B cell (primary cell): ENCODE data around the gene CENPA. TPM values are rescaled to one million over a fixed set of nuclear protein-coding genes. Genes with fewer than 3 reads are reported as not detected.

Experiments
- ATAC-seq: fragments of 200-7000 bp; cut with Tn5 transposase; one replicate; pipeline ENCODE4 v1.10.0; 2021; ENCODE audit warnings: low read depth, mild to moderate bottlenecking, moderate number of reproducible peaks, moderate library complexity
- CTCF ChIA-PET: fragments of 350-600 bp; sonication (Branson Sonifier 250); formaldehyde crosslinking; loops from one replicate; lab custom pipeline; 2021; ENCODE audit warnings: antibody characterized with exemption, inconsistent platforms; lab: Charles Lee
- POLR2A ChIA-PET: fragments of 350-600 bp; sonication (Branson Sonifier 250); formaldehyde crosslinking; loops from one replicate; lab custom pipeline; 2021; ENCODE audit warnings: antibody characterized with exemption; lab: Charles Lee
- DNase-seq: peaks from one replicate; pipeline ENCODE4 v3.0.0; 2013
- H2AFZ ChIP-seq: 2 replicates; pipeline ENCODE4 v1.6.1; 2012; ENCODE audit warnings: mild to moderate bottlenecking, low read depth, low read length; ENCODE audit not compliant: insufficient read depth, poor library complexity, severe bottlenecking
- H3K27ac ChIP-seq, 2 donors: 1 replicate in 1 of 2; 2 replicates in 1 of 2; pipeline ENCODE4 v1.5.1; 2012 to 2013; ENCODE audit warnings: low read length in 2 of 2, mild to moderate bottlenecking in 2 of 2, moderate library complexity in 1 of 2
- H3K27me3 ChIP-seq, 4 experiments: fragments of 200-600 bp in 1 of 4; sonication (generic) in 1 of 4; replicated peaks in 1 of 4; 1 replicate in 2 of 4; 2 replicates in 2 of 4; pipeline versions ENCODE4 v1.6.1 to v1.7.0; 2013 to 2016; ENCODE audit warnings: low read length in 3 of 4, mild to moderate bottlenecking in 2 of 4, mixed read lengths in 1 of 4, moderate library complexity in 1 of 4; ENCODE audit not compliant: insufficient read depth in 4 of 4, control insufficient read depth in 3 of 4; ENCODE audit errors: control extremely low read depth in 1 of 4
- H3K36me3 ChIP-seq, 2 experiments: replicated peaks in 1 of 2; 1 replicate in 1 of 2; 2 replicates in 1 of 2; pipeline versions ENCODE4 v1.6.1 to v1.7.1; 2013; ENCODE audit warnings: low read length in 1 of 2; ENCODE audit not compliant: insufficient read depth in 2 of 2, control insufficient read depth in 1 of 2; ENCODE audit errors: control extremely low read depth in 1 of 2, extremely low read depth in 1 of 2
- H3K4me1 ChIP-seq, 2 donors: fragments of 200-600 bp in 1 of 2; sonication (generic) in 1 of 2; 1 replicate in 1 of 2; 2 replicates in 1 of 2; pipeline versions ENCODE4 v1.5.1 to v1.6.1; 2013 to 2017; ENCODE audit warnings: low read length in 2 of 2; ENCODE audit not compliant: control insufficient read depth in 2 of 2, insufficient read depth in 2 of 2
- H3K4me2 ChIP-seq: replicated peaks from 2 replicates; pipeline ENCODE3; 2012; ENCODE audit warnings: mild to moderate bottlenecking, low read depth, low read length; ENCODE audit not compliant: poor library complexity, severe bottlenecking
- H3K4me3 ChIP-seq, 5 experiments: fragments of 200-600 bp in 1 of 5; sonication (generic) in 1 of 5; 1 replicate in 3 of 5; 2 replicates in 2 of 5; pipeline versions ENCODE4 v1.5.1 to v1.7.0; 2011 to 2016; ENCODE audit warnings: low read length in 4 of 5, mild to moderate bottlenecking in 4 of 5, low read depth in 2 of 5, control low read depth in 1 of 5, moderate library complexity in 1 of 5; ENCODE audit not compliant: insufficient read depth in 1 of 5; ENCODE audit errors: control extremely low read depth in 1 of 5, extremely low read depth in 1 of 5
- H3K79me2 ChIP-seq: fragments of 200-600 bp; sonication (generic); one replicate; pipeline ENCODE4 v1.6.0; 2016; ENCODE audit warnings: low read length; ENCODE audit not compliant: control insufficient read depth, insufficient read depth
- H3K9ac ChIP-seq: fragments of 200-600 bp; sonication (generic); 2 replicates; pipeline ENCODE4 v1.6.1; 2017; ENCODE audit warnings: mild to moderate bottlenecking, low read length, moderate library complexity
- H3K9me3 ChIP-seq, 3 donors: one replicate each; pipeline versions ENCODE4 v1.6.1 to v1.7.1; 2013; ENCODE audit warnings: low read length in 2 of 3; ENCODE audit not compliant: control insufficient read depth in 2 of 3, insufficient read depth in 1 of 3; ENCODE audit errors: control extremely low read depth in 1 of 3
- H4K20me1 ChIP-seq: 2 replicates; pipeline ENCODE4 v1.6.0; 2012; ENCODE audit warnings: mild to moderate bottlenecking, low read length; ENCODE audit not compliant: insufficient read depth, control insufficient read depth, poor library complexity, severe bottlenecking
- H3K27ac Mint-ChIP-seq: one replicate; pipeline ENCODE4 v1.8.0; 2021; ENCODE audit warnings: mixed read lengths
- H3K27me3 Mint-ChIP-seq: one replicate; pipeline ENCODE4 v1.8.0; 2021; ENCODE audit warnings: mixed read lengths
- H3K4me1 Mint-ChIP-seq: one replicate; pipeline ENCODE4 v1.8.0; 2021; ENCODE audit warnings: mixed read lengths
- H3K4me3 Mint-ChIP-seq: one replicate; pipeline ENCODE4 v1.8.0; 2021; ENCODE audit warnings: mixed read lengths
- H3K9me3 Mint-ChIP-seq: one replicate; pipeline ENCODE4 v1.8.0; 2022; ENCODE audit warnings: mixed read lengths; ENCODE audit not compliant: insufficient read depth
- EZH2 ChIP-seq: IDR thresholded peaks from 2 replicates; pipeline ENCODE4 v1.6.1; 2012; ENCODE audit warnings: borderline replicate concordance, low read depth, mild to moderate bottlenecking, moderate library complexity, low read length; ENCODE audit not compliant: insufficient read depth, poor library complexity, severe bottlenecking
- WGBS: methylation state at CpG from one replicate; pipeline ENCODE4 v1.1.5; 2013; ENCODE audit warnings: missing lambda C conversion rate; ENCODE audit not compliant: insufficient coverage; 5-methylcytosine and 5-hydroxymethylcytosine counted together
- intact Hi-C: fragments of 100-400 bp; cut with micrococcal nuclease; formaldehyde crosslinking; loops from one replicate; pipeline ENCODE4 v1.10.0; 2022
- polyA plus RNA-seq: library from polyadenylated mRNA; depleted of rRNA; stranded (reverse); fragments of >200 nt; gene quantifications from 2 replicates; pipeline ENCODE4 v1.2.3, GENCODE V29; 2012
- total RNA-seq, 2 donors: library from RNA; stranded (reverse); fragments of 120-200 nt in 1 of 2; gene quantifications; 1 replicate in 1 of 2; 2 replicates in 1 of 2; pipeline versions ENCODE4 v1.2.3 to v1.2.4, GENCODE V29; 2013 to 2022
- TF ChIP-seq, protein P1 (sequence below): fragments of 200-600 bp; IDR thresholded peaks from one replicate; pipeline ENCODE4 v1.8.0; 2022; ENCODE audit warnings: antibody characterized with exemption, mild to moderate bottlenecking

Gene CENPA
- total and polyA plus RNA-seq, 2 donors (not counting 1 experiment from before 2014, with no cell fraction given) = 0.10 TPM; not detected in 1

DNA sequence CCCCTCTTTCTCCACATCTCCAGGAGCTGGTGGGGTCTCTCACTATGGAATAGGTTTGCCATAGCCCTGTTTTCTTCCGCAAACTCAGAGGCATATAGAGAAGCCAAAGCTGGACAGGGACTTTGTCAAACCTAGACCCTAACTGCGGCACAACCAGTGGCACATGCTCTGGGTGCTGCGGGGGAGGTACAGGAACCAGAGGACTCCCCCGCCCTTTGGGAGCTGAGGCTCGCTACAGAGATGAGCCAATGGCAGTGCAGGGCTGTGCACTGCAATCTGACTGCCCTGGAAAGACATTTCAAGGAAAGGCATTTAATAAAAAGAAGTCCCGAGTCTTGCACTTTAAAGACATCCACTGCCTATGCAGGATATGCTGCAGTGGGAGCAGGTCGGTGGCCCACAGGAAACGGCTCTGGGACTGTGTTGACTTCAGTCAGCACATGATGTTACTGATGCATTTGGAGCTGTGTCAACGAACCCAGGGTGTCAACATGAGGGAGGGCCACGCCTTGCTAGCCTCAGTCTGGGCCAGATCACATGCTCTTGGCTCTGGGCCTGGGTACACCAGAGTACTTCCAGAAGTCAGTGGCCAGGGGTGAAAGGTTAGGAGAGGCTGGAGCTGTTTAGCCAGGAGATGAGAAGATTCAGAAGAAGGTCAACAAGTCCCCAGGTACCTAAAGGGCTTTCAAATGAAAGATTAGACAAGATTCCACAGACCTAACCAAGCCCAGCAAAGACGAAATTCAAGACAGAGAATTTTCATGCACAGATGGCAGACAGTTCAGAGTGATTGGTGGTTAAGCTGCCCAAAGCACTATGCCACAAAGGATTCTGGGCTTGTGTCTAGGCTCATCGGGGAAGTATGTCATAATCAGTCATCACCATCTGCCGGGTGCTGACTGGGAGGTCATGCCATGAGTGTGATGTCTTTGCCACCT lies 13.5 kb upstream of the CENPA start:
- intact Hi-C loops = no loop called here
- Histone ChIP-seq H3K27me3 (no peaks in the 10 kb centered on the region), H2AFZ (no peak overlapping the region), H3K4me1 (no peaks in the 10 kb centered on the region), H3K9ac (no peak overlapping the region), H3K79me2 (peaks cover 27% of the 10 kb centered on the region), H3K36me3 (peaks cover 0 to 32% of the 10 kb centered on the region in 2 experiments), H3K27ac (no peak overlapping the region), H3K4me3 (no peak overlapping the region), H4K20me1 (peaks cover 43% of the 10 kb centered on the region), H3K4me2 (no peak overlapping the region), H3K9me3 (no peaks in the 10 kb centered on the region)
- no peak overlapping the region for H3K27ac Mint-ChIP-seq
- ChIA-PET CTCF (no interaction called here), POLR2A (no interaction called here)
- TF ChIP-seq, protein P1, sequence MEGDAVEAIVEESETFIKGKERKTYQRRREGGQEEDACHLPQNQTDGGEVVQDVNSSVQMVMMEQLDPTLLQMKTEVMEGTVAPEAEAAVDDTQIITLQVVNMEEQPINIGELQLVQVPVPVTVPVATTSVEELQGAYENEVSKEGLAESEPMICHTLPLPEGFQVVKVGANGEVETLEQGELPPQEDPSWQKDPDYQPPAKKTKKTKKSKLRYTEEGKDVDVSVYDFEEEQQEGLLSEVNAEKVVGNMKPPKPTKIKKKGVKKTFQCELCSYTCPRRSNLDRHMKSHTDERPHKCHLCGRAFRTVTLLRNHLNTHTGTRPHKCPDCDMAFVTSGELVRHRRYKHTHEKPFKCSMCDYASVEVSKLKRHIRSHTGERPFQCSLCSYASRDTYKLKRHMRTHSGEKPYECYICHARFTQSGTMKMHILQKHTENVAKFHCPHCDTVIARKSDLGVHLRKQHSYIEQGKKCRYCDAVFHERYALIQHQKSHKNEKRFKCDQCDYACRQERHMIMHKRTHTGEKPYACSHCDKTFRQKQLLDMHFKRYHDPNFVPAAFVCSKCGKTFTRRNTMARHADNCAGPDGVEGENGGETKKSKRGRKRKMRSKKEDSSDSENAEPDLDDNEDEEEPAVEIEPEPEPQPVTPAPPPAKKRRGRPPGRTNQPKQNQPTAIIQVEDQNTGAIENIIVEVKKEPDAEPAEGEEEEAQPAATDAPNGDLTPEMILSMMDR = no peak
- TF ChIP-seq EZH2 = no peak
- 61% methylated on average over 11 of the region's 13 CpGs for WGBS
- H3K27me3 Mint-ChIP-seq = no peaks in the 10 kb centered on the region
- no peak overlapping the region for H3K4me3 Mint-ChIP-seq
- DNase-seq = no peak
- peaks cover 15% of the 10 kb centered on the region for H3K4me1 Mint-ChIP-seq
- no peak for ATAC-seq
- no peaks in the 10 kb centered on the region for H3K9me3 Mint-ChIP-seq

DNA sequence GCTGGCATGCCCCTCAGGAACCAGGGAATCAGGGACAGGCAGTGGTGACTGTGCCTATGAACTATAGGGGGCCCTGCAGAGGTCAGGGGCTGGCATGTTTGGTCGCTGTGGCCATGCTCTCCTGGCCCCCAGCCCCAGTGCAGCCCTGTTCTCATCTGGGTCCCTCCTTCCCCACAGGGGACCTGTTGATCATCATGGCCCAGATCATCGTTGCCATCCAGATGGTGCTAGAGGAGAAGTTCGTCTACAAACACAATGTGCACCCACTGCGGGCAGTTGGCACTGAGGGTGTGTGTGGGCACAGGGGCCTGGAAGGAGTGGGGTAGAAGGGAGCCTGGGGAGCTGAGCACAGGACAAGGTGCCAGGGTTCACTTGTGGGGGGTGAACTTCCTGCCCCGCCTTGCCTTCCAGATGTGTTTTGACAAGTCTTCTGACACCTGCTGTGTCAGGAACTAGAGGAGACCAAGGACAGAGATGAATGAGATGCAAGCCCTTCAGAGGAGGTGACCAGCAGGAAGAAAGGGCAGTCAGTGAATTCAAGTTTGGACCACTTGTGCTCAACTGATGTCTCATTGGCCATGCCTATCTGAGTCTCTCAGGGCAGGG lies 9.6 kb upstream of the CENPA start:
- Histone ChIP-seq H4K20me1 (peaks cover 20% of the 10 kb centered on the region), H3K79me2 (peaks cover 7% of the 10 kb centered on the region), H3K4me2 (no peak overlapping the region), H2AFZ (no peak overlapping the region), H3K9me3 (no peaks in the 10 kb centered on the region), H3K27me3 (no peaks in the 10 kb centered on the region), H3K27ac (no peak overlapping the region), H3K4me1 (no peaks in the 10 kb centered on the region), H3K36me3 (peaks cover 3 to 57% of the 10 kb centered on the region in 2 experiments), H3K9ac (no peak overlapping the region), H3K4me3 (no peak overlapping the region)
- WGBS = 97% methylated on average over 5 of the region's 5 CpGs
- CTCF ChIA-PET = no interaction called here
- no peaks in the 10 kb centered on the region for H3K9me3 Mint-ChIP-seq
- no peak overlapping the region for H3K27ac Mint-ChIP-seq
- intact Hi-C loops = no loop called here
- DNase-seq (no peak), ATAC-seq (no peak)
- no peak for TF ChIP-seq EZH2
- TF ChIP-seq, protein P1 = no peak
- no peaks in the 10 kb centered on the region for H3K27me3 Mint-ChIP-seq
- peaks cover 5% of the 10 kb centered on the region for H3K4me1 Mint-ChIP-seq
- H3K4me3 Mint-ChIP-seq = no peak overlapping the region
- POLR2A ChIA-PET = no interaction called here
